Measurements from ENCODE around the gene MAPRE2.

- TF ChIP-seq CTCF (IDR thresholded peaks at IDR 0.05) (no peak), POLR2A (IDR thresholded peaks at IDR 0.05; ENCODE audit: low read depth) (no peak)
These were observed 76.2 kb downstream of the MAPRE2 start for GRCh38 chr18:35117372-35117771.
